Panc1 (cell line): ENCODE results near the gene C1orf56. TPM values are rescaled to one million over a fixed set of nuclear protein-coding genes. Genes with fewer than 3 reads are reported as not detected.

Experiments used
- ATAC-seq: fragments of 200-7000 bp; cut with Tn5 transposase; 2 replicates; pipeline ENCODE4 v1.9.1; 2020; ENCODE audit warnings: mild to moderate bottlenecking, moderate library complexity
- BruUV-seq: library from RNA; stranded (reverse); fragments of 400-500 nt; replicated peaks from 2 replicates; lab custom pipeline; 2021; lab: Mats Ljungman, UMichigan
- CTCF ChIA-PET: fragments of 300-600 bp; sonication (Branson Sonifier 250); formaldehyde crosslinking; loops from one replicate; lab custom pipeline; 2022; ENCODE audit warnings: antibody characterized with exemption; lab: Charles Lee
- POLR2A ChIA-PET: fragments of 300-600 bp; sonication (Branson Sonifier 250); formaldehyde crosslinking; loops from one replicate; lab custom pipeline; 2022; ENCODE audit warnings: antibody characterized with exemption; lab: Charles Lee
- DNase-seq: peaks from one replicate; pipeline ENCODE4 v3.0.0-alpha.2; 2010; ENCODE audit warnings: low read depth, low spot score
- H3K27ac ChIP-seq: 2 replicates; pipeline ENCODE4 v1.5.1; 2011; ENCODE audit warnings: mild to moderate bottlenecking, low read length, inconsistent platforms
- H3K27me3 ChIP-seq: fragments of 200-500 bp; sonication (Bioruptor generic); 2 replicates; pipeline ENCODE4 v1.6.0; 2014; ENCODE audit warnings: low read length, inconsistent platforms; ENCODE audit not compliant: control insufficient read depth, insufficient read depth
- H3K36me3 ChIP-seq: fragments of 200-500 bp; sonication (Bioruptor generic); 2 replicates; pipeline ENCODE4 v1.5.1; 2014; ENCODE audit warnings: inconsistent platforms, mild to moderate bottlenecking, low read length, moderate library complexity; ENCODE audit not compliant: control insufficient read depth, insufficient read depth
- H3K4me1 ChIP-seq: 2 replicates; pipeline ENCODE4 v1.5.1; 2011; ENCODE audit warnings: inconsistent platforms, mild to moderate bottlenecking, low read length, moderate library complexity; ENCODE audit not compliant: control insufficient read depth, insufficient read depth
- H3K4me3 ChIP-seq, 2 experiments: 2 replicates each; pipeline ENCODE4 v1.5.1; 2011 to 2012; ENCODE audit warnings: low read depth in 2 of 2, low read length in 2 of 2, mild to moderate bottlenecking in 2 of 2, inconsistent platforms in 1 of 2, moderate library complexity in 1 of 2
- H3K9me3 ChIP-seq: fragments of 200-500 bp; sonication (Bioruptor generic); 2 replicates; pipeline ENCODE4 v1.5.1; 2014; ENCODE audit warnings: low read depth, mild to moderate bottlenecking, inconsistent platforms, low read length, moderate library complexity; ENCODE audit not compliant: control insufficient read depth, insufficient read depth
- POLR2AphosphoS5 ChIP-seq: IDR thresholded peaks from 2 replicates; pipeline ENCODE4 v1.6.1; 2012; ENCODE audit warnings: mild to moderate bottlenecking, low read depth, low read length, moderate library complexity
- SIN3A ChIP-seq: IDR thresholded peaks from 2 replicates; pipeline ENCODE4 v1.6.1; 2012; ENCODE audit warnings: low read depth, mild to moderate bottlenecking, low read length, moderate library complexity, borderline replicate concordance; ENCODE audit not compliant: insufficient read depth
- TCF7L2 ChIP-seq: IDR thresholded peaks from 2 replicates; pipeline ENCODE4 v1.6.1; 2011; ENCODE audit warnings: mild to moderate bottlenecking, low read depth, low read length, inconsistent platforms
- in situ Hi-C: cut with HindIII; loops from 2 replicates; pipeline ENCODE4 v1.10.0; 2016; ENCODE audit warnings: low sequenced_read_pairs, low pct_unique_long_range_greater_than_20kb
- intact Hi-C: fragments of 100-400 bp; cut with micrococcal nuclease; formaldehyde crosslinking; loops from one replicate; pipeline ENCODE4 v1.10.0; 2022; ENCODE audit not compliant: unreplicated experiment
- total RNA-seq: library from RNA; stranded (reverse); gene quantifications from one replicate; pipeline ENCODE4 v1.2.1, GENCODE V29; 2021; ENCODE audit not compliant: unreplicated experiment
- TF ChIP-seq, protein P1 (sequence below): fragments of 450-650 bp; IDR thresholded peaks from 2 replicates; pipeline ENCODE4 v1.5.1; 2017; ENCODE audit warnings: mild to moderate bottlenecking
- TF ChIP-seq, protein P2 (sequence below), 2 experiments: IDR thresholded peaks; 2 replicates each; pipeline ENCODE4 v1.6.1; 2011 to 2012; ENCODE audit warnings: low read depth in 2 of 2, control low read depth in 1 of 2, low read length in 1 of 2, mild to moderate bottlenecking in 1 of 2, moderate library complexity in 1 of 2; ENCODE audit not compliant: insufficient read depth in 1 of 2

Gene C1orf56
- total RNA-seq, 1 experiment from 2014 or later = 2.7 TPM

DNA sequence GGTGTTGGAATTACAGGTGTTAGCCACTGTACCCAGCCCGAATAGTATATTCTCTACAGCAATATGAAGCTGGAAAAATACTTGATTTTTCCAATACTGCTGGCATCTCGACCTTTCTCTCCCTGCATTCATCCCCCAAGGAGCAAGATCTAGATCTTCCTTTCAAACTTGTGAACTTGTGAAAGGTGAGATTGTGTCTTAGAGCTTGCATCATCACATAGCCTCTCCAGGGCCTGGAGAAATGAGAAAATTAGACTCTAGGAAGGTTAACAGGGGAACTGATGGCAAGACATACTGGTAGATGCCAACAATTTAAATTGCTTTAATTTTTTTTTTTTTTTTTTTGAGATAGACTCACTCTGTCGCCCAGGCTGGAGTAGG is 37.2 kb upstream of the C1orf56 start:
- CTCF ChIA-PET = interaction anchor here (0.7 kb wide), 1 partner anchor 18 kb away, joined by 5 read pairs; no protein-coding TSS in a partner anchor
- TF ChIP-seq, protein P1, sequence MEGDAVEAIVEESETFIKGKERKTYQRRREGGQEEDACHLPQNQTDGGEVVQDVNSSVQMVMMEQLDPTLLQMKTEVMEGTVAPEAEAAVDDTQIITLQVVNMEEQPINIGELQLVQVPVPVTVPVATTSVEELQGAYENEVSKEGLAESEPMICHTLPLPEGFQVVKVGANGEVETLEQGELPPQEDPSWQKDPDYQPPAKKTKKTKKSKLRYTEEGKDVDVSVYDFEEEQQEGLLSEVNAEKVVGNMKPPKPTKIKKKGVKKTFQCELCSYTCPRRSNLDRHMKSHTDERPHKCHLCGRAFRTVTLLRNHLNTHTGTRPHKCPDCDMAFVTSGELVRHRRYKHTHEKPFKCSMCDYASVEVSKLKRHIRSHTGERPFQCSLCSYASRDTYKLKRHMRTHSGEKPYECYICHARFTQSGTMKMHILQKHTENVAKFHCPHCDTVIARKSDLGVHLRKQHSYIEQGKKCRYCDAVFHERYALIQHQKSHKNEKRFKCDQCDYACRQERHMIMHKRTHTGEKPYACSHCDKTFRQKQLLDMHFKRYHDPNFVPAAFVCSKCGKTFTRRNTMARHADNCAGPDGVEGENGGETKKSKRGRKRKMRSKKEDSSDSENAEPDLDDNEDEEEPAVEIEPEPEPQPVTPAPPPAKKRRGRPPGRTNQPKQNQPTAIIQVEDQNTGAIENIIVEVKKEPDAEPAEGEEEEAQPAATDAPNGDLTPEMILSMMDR = no peak
- TF ChIP-seq, protein P2, sequence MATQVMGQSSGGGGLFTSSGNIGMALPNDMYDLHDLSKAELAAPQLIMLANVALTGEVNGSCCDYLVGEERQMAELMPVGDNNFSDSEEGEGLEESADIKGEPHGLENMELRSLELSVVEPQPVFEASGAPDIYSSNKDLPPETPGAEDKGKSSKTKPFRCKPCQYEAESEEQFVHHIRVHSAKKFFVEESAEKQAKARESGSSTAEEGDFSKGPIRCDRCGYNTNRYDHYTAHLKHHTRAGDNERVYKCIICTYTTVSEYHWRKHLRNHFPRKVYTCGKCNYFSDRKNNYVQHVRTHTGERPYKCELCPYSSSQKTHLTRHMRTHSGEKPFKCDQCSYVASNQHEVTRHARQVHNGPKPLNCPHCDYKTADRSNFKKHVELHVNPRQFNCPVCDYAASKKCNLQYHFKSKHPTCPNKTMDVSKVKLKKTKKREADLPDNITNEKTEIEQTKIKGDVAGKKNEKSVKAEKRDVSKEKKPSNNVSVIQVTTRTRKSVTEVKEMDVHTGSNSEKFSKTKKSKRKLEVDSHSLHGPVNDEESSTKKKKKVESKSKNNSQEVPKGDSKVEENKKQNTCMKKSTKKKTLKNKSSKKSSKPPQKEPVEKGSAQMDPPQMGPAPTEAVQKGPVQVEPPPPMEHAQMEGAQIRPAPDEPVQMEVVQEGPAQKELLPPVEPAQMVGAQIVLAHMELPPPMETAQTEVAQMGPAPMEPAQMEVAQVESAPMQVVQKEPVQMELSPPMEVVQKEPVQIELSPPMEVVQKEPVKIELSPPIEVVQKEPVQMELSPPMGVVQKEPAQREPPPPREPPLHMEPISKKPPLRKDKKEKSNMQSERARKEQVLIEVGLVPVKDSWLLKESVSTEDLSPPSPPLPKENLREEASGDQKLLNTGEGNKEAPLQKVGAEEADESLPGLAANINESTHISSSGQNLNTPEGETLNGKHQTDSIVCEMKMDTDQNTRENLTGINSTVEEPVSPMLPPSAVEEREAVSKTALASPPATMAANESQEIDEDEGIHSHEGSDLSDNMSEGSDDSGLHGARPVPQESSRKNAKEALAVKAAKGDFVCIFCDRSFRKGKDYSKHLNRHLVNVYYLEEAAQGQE (IDR thresholded peaks at IDR 0.05; ENCODE audit: insufficient read depth in 1 of 2, low read depth in 2 of 2, low read length in 1 of 2) = no peak
- TF ChIP-seq POLR2AphosphoS5 = no peak
- TF ChIP-seq TCF7L2 = no peak
- no peak for TF ChIP-seq SIN3A
- Histone ChIP-seq H3K27me3 (no peaks in the 10 kb centered on the region), H3K4me3 (no peak overlapping the region), H3K9me3 (no peaks in the 10 kb centered on the region), H3K36me3 (no peaks in the 10 kb centered on the region), H3K4me1 (peaks cover 7% of the 10 kb centered on the region), H3K27ac (no peak overlapping the region)
- intact Hi-C loops = no loop called here
- BruUV-seq = no TSS peak
- POLR2A ChIA-PET = no interaction called here
- DNase-seq (no peak), ATAC-seq (no peak)
- in situ Hi-C loops = no loop called here

DNA sequence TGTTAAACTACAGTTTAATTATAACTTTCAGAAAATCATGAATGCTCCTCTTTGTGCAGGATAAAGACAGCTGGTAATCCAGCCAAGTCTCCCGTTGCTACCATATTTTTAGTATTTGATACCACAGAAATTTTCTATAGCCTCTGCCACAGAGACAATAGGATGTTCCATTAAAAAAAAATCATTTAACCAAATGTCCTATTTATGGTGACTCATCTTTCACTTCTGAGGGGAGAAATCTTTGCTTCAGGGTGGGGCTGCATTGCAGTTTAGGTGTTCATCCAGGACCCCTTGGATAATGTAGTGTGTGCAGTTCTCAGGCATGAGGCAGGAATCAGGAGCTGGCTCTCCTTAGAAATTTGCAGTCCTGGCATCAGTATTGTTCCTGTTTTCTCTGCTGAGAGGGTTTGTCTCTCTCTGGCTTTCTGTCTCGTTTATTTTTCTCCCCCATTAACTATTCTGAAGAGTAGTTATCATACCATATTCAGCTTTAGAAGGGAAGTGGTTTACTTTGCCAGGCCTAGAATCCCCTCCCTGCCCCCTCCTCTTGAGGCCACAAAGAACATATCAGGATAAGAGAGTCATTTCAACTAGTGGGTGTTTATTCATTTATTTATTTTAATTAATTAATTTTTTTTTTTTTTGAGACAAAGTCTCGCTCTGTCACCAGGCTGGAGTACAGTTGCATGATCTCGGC is 36.2 kb upstream of the C1orf56 start:
- Histone ChIP-seq H3K27me3 (no peaks in the 10 kb centered on the region), H3K4me3 (no peak overlapping the region), H3K9me3 (no peaks in the 10 kb centered on the region), H3K27ac (no peak overlapping the region), H3K4me1 (peaks cover 7% of the 10 kb centered on the region), H3K36me3 (no peaks in the 10 kb centered on the region)
- in situ Hi-C loops = no loop called here
- ChIA-PET POLR2A (interaction anchor here (0.5 to 0.7 kb wide), 2 partner anchors 18 to 60 kb away, joined by 3 read pairs; no protein-coding TSS in a partner anchor), CTCF (interaction anchor here (0.7 kb wide), 1 partner anchor 17 kb away, joined by 5 read pairs; no protein-coding TSS in a partner anchor)
- no peak for DNase-seq
- no peak for ATAC-seq
- no TSS peak for BruUV-seq
- intact Hi-C loops = no loop called here
- no peak for TF ChIP-seq POLR2AphosphoS5
- TF ChIP-seq, protein P1 = no peak
- TF ChIP-seq, protein P2 (IDR thresholded peaks at IDR 0.05; ENCODE audit: insufficient read depth in 1 of 2, low read depth in 2 of 2, low read length in 1 of 2) = no peak
- no peak for TF ChIP-seq SIN3A
- no peak for TF ChIP-seq TCF7L2
